ENCODE results near the gene ABCC11.

ABCC11 gene

GRCh38 chr16:48235058-48235555 lies 12.2 kb downstream of the ABCC11 start:
- Histone ChIP-seq H2AFZ (ENCODE audit: low read depth, low read length) (no peak overlapping the region), H3K27me3 (ENCODE audit: control insufficient read depth in 1 of 2, insufficient read depth in 1 of 2, low read length in 2 of 2) (peaks cover 0 to 5% of the 10 kb centered on the region in 2 experiments), H2BK15ac (ENCODE audit: low read depth, poor library complexity, severe bottlenecking) (no peak overlapping the region), H4K91ac (ENCODE audit: low read length) (no peak overlapping the region), H2AK5ac (ENCODE audit: low read length, severe bottlenecking) (no peak overlapping the region), H3K9ac (ENCODE audit: low read length) (no peak overlapping the region), H3K4ac (ENCODE audit: low read depth in 1 of 2, low read length in 2 of 2) (no peak overlapping the region), H3K9me3 (ENCODE audit: control insufficient read depth, low read length) (no peaks in the 10 kb centered on the region), H3K18ac (ENCODE audit: low read depth in 1 of 2, low read length in 2 of 2) (no peak overlapping the region), H3K4me3 (ENCODE audit: insufficient read depth in 1 of 2, low read depth in 1 of 2, low read length in 2 of 2) (no peak overlapping the region), H3K36me3 (ENCODE audit: control insufficient read depth in 1 of 2, insufficient read depth in 2 of 2, low read depth in 1 of 2, low read length in 2 of 2) (no peaks in the 10 kb centered on the region), H3K27ac (ENCODE audit: low read length, poor library complexity, severe bottlenecking) (no peak overlapping the region), H3K14ac (ENCODE audit: low read length in 2 of 2) (no peak overlapping the region), H2BK120ac (ENCODE audit: low read depth, low read length) (no peak overlapping the region), H3K4me2 (ENCODE audit: low read length, poor library complexity, severe bottlenecking) (no peak overlapping the region), H3K79me1 (replicated peaks; ENCODE audit: low read length, poor library complexity, severe bottlenecking) (no peaks in the 10 kb centered on the region), H2BK5ac (ENCODE audit: low read depth, low read length, poor library complexity, severe bottlenecking) (no peak overlapping the region), H4K8ac (ENCODE audit: low read length) (no peak overlapping the region), H3K23ac (ENCODE audit: low read length in 2 of 2) (no peak overlapping the region), H2BK12ac (ENCODE audit: low read length in 2 of 2) (no peak overlapping the region), H3K4me1 (ENCODE audit: control insufficient read depth, insufficient read depth, low read depth, low read length) (no peaks in the 10 kb centered on the region)
- WGBS, result 85% methylated on average over 5 of the region's 6 CpGs
- DNase-seq, result no peak

- no peak for DNase-seq
- peaks cover 0 to 5% of the 10 kb centered on the region in 2 experiments for H3K27me3 ChIP-seq (ENCODE audit: control insufficient read depth in 1 of 2, insufficient read depth in 1 of 2, low read length in 2 of 2)
- no peaks in the 10 kb centered on the region for H3K36me3 ChIP-seq (ENCODE audit: control insufficient read depth in 1 of 2, insufficient read depth in 2 of 2, low read depth in 1 of 2, low read length in 2 of 2)
- H2AK5ac ChIP-seq (ENCODE audit: low read length, severe bottlenecking), result no peak overlapping the region
- H3K9me3 ChIP-seq (ENCODE audit: control insufficient read depth, low read length), result no peaks in the 10 kb centered on the region
- no peaks in the 10 kb centered on the region for H3K4me1 ChIP-seq (ENCODE audit: control insufficient read depth, insufficient read depth, low read depth, low read length)
- H4K91ac ChIP-seq (ENCODE audit: low read length), result no peak overlapping the region
- no peaks in the 10 kb centered on the region for H3K79me1 ChIP-seq (replicated peaks; ENCODE audit: low read length, poor library complexity, severe bottlenecking)
- no peak overlapping the region for H3K4me3 ChIP-seq (ENCODE audit: insufficient read depth in 1 of 2, low read depth in 1 of 2, low read length in 2 of 2)
- no peak overlapping the region for H2BK15ac ChIP-seq (ENCODE audit: low read depth, poor library complexity, severe bottlenecking)
- no peak overlapping the region for H3K27ac ChIP-seq (ENCODE audit: low read length, poor library complexity, severe bottlenecking)
- H3K4me2 ChIP-seq (ENCODE audit: low read length, poor library complexity, severe bottlenecking), result no peak overlapping the region
- no peak overlapping the region for H3K4ac ChIP-seq (ENCODE audit: low read depth in 1 of 2, low read length in 2 of 2)
- H4K8ac ChIP-seq (ENCODE audit: low read length), result no peak overlapping the region
- H3K18ac ChIP-seq (ENCODE audit: low read depth in 1 of 2, low read length in 2 of 2), result no peak overlapping the region
- H3K14ac ChIP-seq (ENCODE audit: low read length in 2 of 2), result no peak overlapping the region
- H2BK5ac ChIP-seq (ENCODE audit: low read depth, low read length, poor library complexity, severe bottlenecking), result no peak overlapping the region
- no peak overlapping the region for H2BK12ac ChIP-seq (ENCODE audit: low read length in 2 of 2)
- no peak overlapping the region for H3K23ac ChIP-seq (ENCODE audit: low read length in 2 of 2)
- H3K9ac ChIP-seq (ENCODE audit: low read length), result no peak overlapping the region
- no peak overlapping the region for H2BK120ac ChIP-seq (ENCODE audit: low read depth, low read length)
- no peak overlapping the region for H2AFZ ChIP-seq (ENCODE audit: low read depth, low read length)
These were observed 12.7 kb downstream of the ABCC11 start for GRCh38 chr16:48234630-48235029.

- Histone ChIP-seq H4K8ac (ENCODE audit: low read length) (no peak overlapping the region), H2BK120ac (ENCODE audit: low read depth, low read length) (no peak overlapping the region), H3K9ac (ENCODE audit: low read length) (peak overlapping the region; percentile 34), H2AK5ac (ENCODE audit: low read length, severe bottlenecking) (no peak overlapping the region), H3K27me3 (ENCODE audit: control insufficient read depth in 1 of 2, insufficient read depth in 1 of 2, low read length in 2 of 2) (peaks cover 0 to 5% of the 10 kb centered on the region in 2 experiments), H3K4ac (ENCODE audit: low read depth in 1 of 2, low read length in 2 of 2) (no peak overlapping the region), H2BK5ac (ENCODE audit: low read depth, low read length, poor library complexity, severe bottlenecking) (no peak overlapping the region), H3K79me1 (replicated peaks; ENCODE audit: low read length, poor library complexity, severe bottlenecking) (no peaks in the 10 kb centered on the region), H2BK15ac (ENCODE audit: low read depth, poor library complexity, severe bottlenecking) (no peak overlapping the region), H2BK12ac (ENCODE audit: low read length in 2 of 2) (no peak overlapping the region), H3K23ac (ENCODE audit: low read length in 2 of 2) (no peak overlapping the region), H3K36me3 (ENCODE audit: control insufficient read depth in 1 of 2, insufficient read depth in 2 of 2, low read depth in 1 of 2, low read length in 2 of 2) (no peaks in the 10 kb centered on the region), H3K4me2 (ENCODE audit: low read length, poor library complexity, severe bottlenecking) (no peak overlapping the region), H3K14ac (ENCODE audit: low read length in 2 of 2) (no peak overlapping the region), H2AFZ (ENCODE audit: low read depth, low read length) (no peak overlapping the region), H3K27ac (ENCODE audit: low read length, poor library complexity, severe bottlenecking) (no peak overlapping the region), H3K4me3 (ENCODE audit: insufficient read depth in 1 of 2, low read depth in 1 of 2, low read length in 2 of 2) (no peak overlapping the region), H3K18ac (ENCODE audit: low read depth in 1 of 2, low read length in 2 of 2) (no peak overlapping the region), H4K91ac (ENCODE audit: low read length) (no peak overlapping the region), H3K4me1 (ENCODE audit: control insufficient read depth, insufficient read depth, low read depth, low read length) (no peaks in the 10 kb centered on the region), H3K9me3 (ENCODE audit: control insufficient read depth, low read length) (no peaks in the 10 kb centered on the region)
- WGBS, result 100% methylated on average over 1 of the region's 2 CpGs
- DNase-seq, result no peak
These were observed 14.8 kb downstream of the ABCC11 start for GRCh38 chr16:48232493-48233040.

DNA sequence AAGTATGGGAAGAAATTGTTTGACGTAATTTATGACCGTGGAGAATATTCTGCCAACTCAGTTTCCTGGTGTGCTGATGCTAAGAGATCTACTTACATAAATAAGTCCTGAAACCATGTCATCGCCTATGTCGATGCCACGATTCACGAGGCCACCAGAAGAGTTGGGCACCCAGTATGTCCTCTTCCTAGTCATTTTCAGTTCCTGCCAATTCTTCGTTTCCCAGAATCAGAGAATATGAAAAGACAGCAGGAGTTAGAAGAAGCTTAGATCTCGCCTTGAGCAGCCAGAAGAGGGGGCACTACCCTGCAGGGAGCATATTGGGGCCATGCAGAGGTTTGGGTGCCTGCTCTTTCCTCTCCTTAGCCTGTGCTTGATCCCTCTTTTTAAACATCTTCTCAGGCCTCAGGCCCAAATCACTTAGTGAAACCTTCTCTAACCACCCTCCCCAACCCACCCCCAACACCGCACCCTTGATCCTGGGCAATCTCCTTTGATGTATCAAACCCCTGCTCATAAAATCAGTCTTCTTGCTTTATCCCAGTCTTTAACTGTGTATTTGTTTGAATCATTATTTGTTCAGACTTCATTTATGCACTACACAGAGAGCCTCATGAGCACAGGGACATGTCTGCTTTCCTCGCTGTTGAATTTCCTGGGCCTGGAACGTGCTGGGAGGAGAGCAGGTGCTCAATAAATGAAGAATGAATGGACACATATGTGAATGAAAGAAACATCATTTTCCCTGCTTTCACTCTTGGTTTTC lies 15.4 kb downstream of the ABCC11 start:
- H3K4me2 ChIP-seq (ENCODE audit: low read length, poor library complexity, severe bottlenecking), result no peak overlapping the region
- peaks cover 0 to 5% of the 10 kb centered on the region in 2 experiments for H3K27me3 ChIP-seq (ENCODE audit: control insufficient read depth in 1 of 2, insufficient read depth in 1 of 2, low read length in 2 of 2)
- H2AFZ ChIP-seq (ENCODE audit: low read depth, low read length), result no peak overlapping the region
- H3K9ac ChIP-seq (ENCODE audit: low read length), result peak overlapping the region; percentile 34
- no peak overlapping the region for H2BK120ac ChIP-seq (ENCODE audit: low read depth, low read length)
- no peak overlapping the region for H2BK5ac ChIP-seq (ENCODE audit: low read depth, low read length, poor library complexity, severe bottlenecking)
- no peak overlapping the region for H2BK15ac ChIP-seq (ENCODE audit: low read depth, poor library complexity, severe bottlenecking)
- H4K91ac ChIP-seq (ENCODE audit: low read length), result no peak overlapping the region
- no peak overlapping the region for H3K4me3 ChIP-seq (ENCODE audit: insufficient read depth in 1 of 2, low read depth in 1 of 2, low read length in 2 of 2)
- H3K18ac ChIP-seq (ENCODE audit: low read depth in 1 of 2, low read length in 2 of 2), result no peak overlapping the region
- H4K8ac ChIP-seq (ENCODE audit: low read length), result no peak overlapping the region
- H3K9me3 ChIP-seq (ENCODE audit: control insufficient read depth, low read length), result no peaks in the 10 kb centered on the region
- H3K23ac ChIP-seq (ENCODE audit: low read length in 2 of 2), result no peak overlapping the region
- no peaks in the 10 kb centered on the region for H3K4me1 ChIP-seq (ENCODE audit: control insufficient read depth, insufficient read depth, low read depth, low read length)
- DNase-seq, result peak; percentile 46
- no peak overlapping the region for H3K14ac ChIP-seq (ENCODE audit: low read length in 2 of 2)
- no peaks in the 10 kb centered on the region for H3K36me3 ChIP-seq (ENCODE audit: control insufficient read depth in 1 of 2, insufficient read depth in 2 of 2, low read depth in 1 of 2, low read length in 2 of 2)
- WGBS, result 78% methylated on average over 11 of the region's 11 CpGs
- H2BK12ac ChIP-seq (ENCODE audit: low read length in 2 of 2), result no peak overlapping the region
- H3K79me1 ChIP-seq (replicated peaks; ENCODE audit: low read length, poor library complexity, severe bottlenecking), result no peaks in the 10 kb centered on the region
- H2AK5ac ChIP-seq (ENCODE audit: low read length, severe bottlenecking), result no peak overlapping the region
- H3K27ac ChIP-seq (ENCODE audit: low read length, poor library complexity, severe bottlenecking), result no peak overlapping the region
- no peak overlapping the region for H3K4ac ChIP-seq (ENCODE audit: low read depth in 1 of 2, low read length in 2 of 2)
